Activated gamma-delta T cell treated with Interleukin-2 at 50 U/mL for 16 hours (primary cell): ENCODE measurements around the gene CHCHD1.
"Not testable (repeated sequence)": the region's sequence is repeated elsewhere in the genome, so short reads cannot be mapped to it uniquely, and the experiment has no call there.

Source experiments
- DNase-seq: peaks from one replicate; pipeline ENCODE4 v3.0.0-alpha.2; 2020

CHCHD1 gene

GRCh38 chr10:73796035-73796434 lies 14.2 kb downstream of the CHCHD1 start:
- DNase-seq: not testable (repeated sequence)

GRCh38 chr10:73796766-73797165 lies 14.9 kb downstream of the CHCHD1 start:
- DNase-seq: no peak

- DNase-seq: no peak
Observed at GRCh38 chr10:73797324-73798025, 15.6 kb downstream of the CHCHD1 start.

GRCh38 chr10:73798087-73798486 lies 16.2 kb downstream of the CHCHD1 start:
- DNase-seq: no peak

GRCh38 chr10:73798927-73799560 lies 17.2 kb downstream of the CHCHD1 start:
- DNase-seq: no peak

GRCh38 chr10:73799899-73800559 lies 18.2 kb downstream of the CHCHD1 start:
- no peak for DNase-seq

- DNase-seq: no peak
Observed at GRCh38 chr10:73800560-73801252, 18.9 kb downstream of the CHCHD1 start.

GRCh38 chr10:73801253-73801590 lies 19.4 kb downstream of the CHCHD1 start:
- DNase-seq: no peak

GRCh38 chr10:73802276-73802991 lies 20.6 kb downstream of the CHCHD1 start:
- DNase-seq: no peak

GRCh38 chr10:73803680-73804286 lies 21.9 kb downstream of the CHCHD1 start:
- DNase-seq: no peak

- DNase-seq: no peak
Observed at GRCh38 chr10:73806176-73806950, 24.5 kb downstream of the CHCHD1 start.

GRCh38 chr10:73807471-73807870 lies 25.6 kb downstream of the CHCHD1 start:
- DNase-seq: no peak

- DNase-seq: no peak
Observed at GRCh38 chr10:73808021-73808815, 26.4 kb downstream of the CHCHD1 start.

GRCh38 chr10:73809061-73809818 lies 27.4 kb downstream of the CHCHD1 start:
- no peak for DNase-seq

GRCh38 chr10:73810358-73810734 lies 28.5 kb downstream of the CHCHD1 start:
- no peak for DNase-seq

- peak; percentile 62 for DNase-seq
Observed at GRCh38 chr10:73810735-73811465, 29.1 kb downstream of the CHCHD1 start.

GRCh38 chr10:73812657-73813056 lies 30.8 kb downstream of the CHCHD1 start:
- DNase-seq: no peak

- DNase-seq: no peak
Observed at GRCh38 chr10:73813333-73813732, 31.5 kb downstream of the CHCHD1 start.

GRCh38 chr10:73814276-73814895 lies 32.5 kb downstream of the CHCHD1 start:
- DNase-seq: no peak
